H1 (cell line): ENCODE results near the gene PLOD1. TPM values are rescaled to one million over a fixed set of nuclear protein-coding genes. Genes with fewer than 3 reads are reported as not detected.

ENCODE experiments used
- GTF2F1 ChIP-seq: IDR thresholded peaks from 2 replicates; pipeline ENCODE4 v1.6.1; 2012; ENCODE audit warnings: low read depth, low read length, improper control_type of control experiment, borderline replicate concordance
- NANOG ChIP-seq: IDR thresholded peaks from 2 replicates; pipeline ENCODE4 v1.6.1; 2011; ENCODE audit warnings: low read length, low read depth, mild to moderate bottlenecking, inconsistent platforms; ENCODE audit not compliant: insufficient read depth, poor library complexity, severe bottlenecking
- polyA plus RNA-seq, 7 experiments: library from polyadenylated mRNA; depleted of rRNA in 3 of 7; stranded (reverse) in 5 of 7; unstranded in 2 of 7; fragments of >200 nt in 5 of 7; fragments of 200-250 nt in 2 of 7; gene quantifications; 1 replicate in 5 of 7; 2 replicates in 1 of 7; 4 replicates in 1 of 7; pipeline versions ENCODE4 v1.2.1 to v1.2.3, GENCODE V29; 2011 to 2013; ENCODE audit warnings: missing spikeins in 2 of 7, mixed read lengths in 2 of 7
- total RNA-seq: library from RNA; stranded (reverse); fragmentation: NEBNext Ultra II Directional; extraction: Animal tissue kit (Norgen Biotek cat#: 25700); gene quantifications from 2 replicates; pipeline ENCODE4 v1.2.1, GENCODE V29; 2021

The PLOD1 gene
- total and polyA plus RNA-seq, 2 of the 8 experiments (the other 6 are each of a cell fraction or from before 2014, with no cell fraction given) = 44.9 to 51.8 TPM

GRCh38 chr1:11898086-11898785, 36.3 kb upstream of the PLOD1 start (continued):
- TF ChIP-seq NANOG (no peak), GTF2F1 (no peak)
